ENCODE data around the gene RPS23.

Gene RPS23

GRCh38 chr5:82244854-82245635 is 33.1 kb downstream of the RPS23 start:
- no peak for DNase-seq (ENCODE audit: low read depth, low spot score)

DNA sequence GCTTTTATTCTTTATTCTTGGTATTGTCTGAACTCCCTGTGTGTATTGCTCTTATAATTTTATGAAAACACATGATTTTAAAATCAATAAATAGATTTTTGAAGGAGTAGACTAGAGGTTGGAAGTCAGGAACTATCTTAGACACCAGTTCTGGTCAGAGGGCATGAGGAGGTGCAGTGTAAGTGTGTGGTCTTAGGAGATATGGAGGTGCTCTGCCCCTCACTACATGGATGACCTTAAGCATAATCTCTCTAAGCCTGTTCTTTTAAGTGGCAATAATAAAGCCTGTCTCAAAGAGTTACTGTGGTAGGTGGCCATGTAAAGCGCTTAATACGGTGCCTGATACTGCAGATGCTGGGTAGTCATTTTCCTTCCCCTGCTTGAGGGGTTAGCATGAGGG is 34.0 kb downstream of the RPS23 start:
- no peak for DNase-seq (ENCODE audit: low read depth, low spot score)

DNA sequence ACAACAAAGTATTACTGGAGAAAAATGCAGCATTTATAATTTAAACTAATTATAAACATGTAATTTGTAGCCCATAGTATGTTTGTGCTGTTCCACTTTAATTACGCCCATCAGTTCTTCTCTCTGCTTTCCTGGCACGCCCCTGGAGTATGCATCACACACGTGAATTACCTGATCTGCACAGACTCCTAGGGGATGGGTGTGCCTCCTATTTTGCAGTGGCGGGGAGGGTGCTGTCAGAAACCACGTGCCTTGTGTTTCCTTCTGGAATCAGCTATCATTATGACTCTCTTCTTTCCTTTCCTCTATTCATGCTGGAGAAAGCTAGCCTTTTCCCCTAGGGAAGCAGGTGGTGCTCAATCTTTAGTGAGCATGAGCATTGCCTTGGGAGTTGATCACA is 43.3 kb downstream of the RPS23 start:
- no peak for DNase-seq (ENCODE audit: low read depth, low spot score)

GRCh38 chr5:82225525-82226172 is 52.5 kb downstream of the RPS23 start:
- peak; percentile 69 for DNase-seq (ENCODE audit: low read depth, low spot score)

Data from ELF-1 (cell line).